ENCODE measurements around the gene TRPM2.

- no peak for TF ChIP-seq CTCF (IDR thresholded peaks at IDR 0.05)
- TF ChIP-seq POLR2A (IDR thresholded peaks at IDR 0.05): no peak
Measured at GRCh38 chr21:44443891-44444285, 90.5 kb downstream of the TRPM2 start.

All from esophagus squamous epithelium (tissue), 4 donors.